LNCaP clone FGC (cell line): Measurements from ENCODE around the gene E2F1.

Experiments used
- DNase-seq: peaks from one replicate; pipeline ENCODE4 v3.0.0-alpha.2; 2011; ENCODE audit warnings: low read depth
- H3K4me3 ChIP-seq: 2 replicates; pipeline ENCODE4 v1.5.1; 2011; ENCODE audit warnings: mild to moderate bottlenecking, low read depth, low read length, control low read depth
- CTCF ChIP-seq: IDR thresholded peaks from 2 replicates; pipeline ENCODE4 v1.5.1; 2012; ENCODE audit warnings: mild to moderate bottlenecking; ENCODE audit not compliant: control insufficient read depth, insufficient read depth; ENCODE audit errors: extremely low read depth

The E2F1 gene

GRCh38 chr20:33670715-33671499 lies 15.3 kb downstream of the E2F1 start:
- TF ChIP-seq CTCF = no peak
- no peak overlapping the region for H3K4me3 ChIP-seq
- no peak for DNase-seq

- H3K4me3 ChIP-seq = no peak overlapping the region
- TF ChIP-seq CTCF = no peak
- DNase-seq = no peak
Observed at GRCh38 chr20:33669873-33670640, 16.1 kb downstream of the E2F1 start.

- no peak overlapping the region for H3K4me3 ChIP-seq
- no peak for TF ChIP-seq CTCF
- no peak for DNase-seq
Observed at GRCh38 chr20:33669224-33669623, 17.0 kb downstream of the E2F1 start.

GRCh38 chr20:33668466-33669155 lies 17.6 kb downstream of the E2F1 start:
- DNase-seq = no peak
- peak overlapping the region; percentile 62; the same call in 1 of the 2 replicates for H3K4me3 ChIP-seq
- TF ChIP-seq CTCF = no peak

GRCh38 chr20:33667676-33668465 lies 18.3 kb downstream of the E2F1 start:
- peak; percentile 60 for DNase-seq
- peak; percentile 96 for TF ChIP-seq CTCF
- peak overlapping the region; percentile 62 for H3K4me3 ChIP-seq

- TF ChIP-seq CTCF = peak; percentile 33; the same call in 1 of the 2 replicates
- DNase-seq = peak; percentile 58
- H3K4me3 ChIP-seq = peak overlapping the region; percentile 62
Observed at GRCh38 chr20:33667245-33667675, 18.9 kb downstream of the E2F1 start.
